Measurements from ENCODE around the gene CSNK1G2.
A peak's percentile ranks its signal among the peaks of the same experiment; 100 is the strongest.

The CSNK1G2 gene

DNA sequence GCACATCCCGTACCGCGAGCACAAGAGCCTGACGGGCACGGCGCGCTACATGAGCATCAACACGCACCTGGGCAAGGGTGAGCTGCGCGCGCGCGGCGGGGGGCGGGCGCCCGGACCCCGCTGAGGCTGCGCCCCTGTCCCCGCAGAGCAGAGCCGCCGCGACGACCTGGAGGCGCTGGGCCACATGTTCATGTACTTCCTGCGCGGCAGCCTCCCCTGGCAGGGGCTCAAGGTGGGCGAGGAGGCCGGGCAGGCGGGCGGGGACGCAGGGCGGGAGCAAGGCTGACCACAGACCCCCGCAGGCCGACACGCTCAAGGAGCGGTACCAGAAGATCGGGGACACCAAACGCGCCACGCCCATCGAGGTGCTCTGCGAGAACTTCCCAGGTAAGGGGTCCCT is 38.0 kb downstream of the CSNK1G2 start:
- TF ChIP-seq, protein P1, sequence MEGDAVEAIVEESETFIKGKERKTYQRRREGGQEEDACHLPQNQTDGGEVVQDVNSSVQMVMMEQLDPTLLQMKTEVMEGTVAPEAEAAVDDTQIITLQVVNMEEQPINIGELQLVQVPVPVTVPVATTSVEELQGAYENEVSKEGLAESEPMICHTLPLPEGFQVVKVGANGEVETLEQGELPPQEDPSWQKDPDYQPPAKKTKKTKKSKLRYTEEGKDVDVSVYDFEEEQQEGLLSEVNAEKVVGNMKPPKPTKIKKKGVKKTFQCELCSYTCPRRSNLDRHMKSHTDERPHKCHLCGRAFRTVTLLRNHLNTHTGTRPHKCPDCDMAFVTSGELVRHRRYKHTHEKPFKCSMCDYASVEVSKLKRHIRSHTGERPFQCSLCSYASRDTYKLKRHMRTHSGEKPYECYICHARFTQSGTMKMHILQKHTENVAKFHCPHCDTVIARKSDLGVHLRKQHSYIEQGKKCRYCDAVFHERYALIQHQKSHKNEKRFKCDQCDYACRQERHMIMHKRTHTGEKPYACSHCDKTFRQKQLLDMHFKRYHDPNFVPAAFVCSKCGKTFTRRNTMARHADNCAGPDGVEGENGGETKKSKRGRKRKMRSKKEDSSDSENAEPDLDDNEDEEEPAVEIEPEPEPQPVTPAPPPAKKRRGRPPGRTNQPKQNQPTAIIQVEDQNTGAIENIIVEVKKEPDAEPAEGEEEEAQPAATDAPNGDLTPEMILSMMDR (IDR thresholded peaks at IDR 0.05) = no peak
- no peak for TF ChIP-seq ZFX (IDR thresholded peaks at IDR 0.05; ENCODE audit: borderline replicate concordance)
- H3K27ac ChIP-seq = peak overlapping the region; percentile 76

DNA sequence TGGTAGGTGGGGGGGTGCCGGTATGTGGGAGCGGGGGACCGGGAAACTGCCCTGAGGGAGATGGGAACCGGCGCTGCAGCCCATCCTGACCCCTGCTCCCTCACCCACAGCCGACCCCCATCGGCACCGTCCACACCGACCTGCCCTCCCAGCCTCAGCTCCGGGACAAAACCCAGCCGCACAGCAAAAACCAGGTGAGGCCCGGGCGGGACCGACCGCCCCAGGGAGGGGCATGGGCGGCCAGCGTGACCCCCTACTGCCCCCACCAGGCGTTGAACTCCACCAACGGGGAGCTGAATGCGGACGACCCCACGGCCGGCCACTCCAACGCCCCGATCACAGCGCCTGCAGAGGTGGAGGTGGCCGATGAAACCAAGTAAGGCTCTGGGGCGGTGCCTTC is 38.7 kb downstream of the CSNK1G2 start:
- no peak overlapping the region for H3K27ac ChIP-seq
- TF ChIP-seq ZFX (IDR thresholded peaks at IDR 0.05; ENCODE audit: borderline replicate concordance) = no peak
- TF ChIP-seq, protein P1 (IDR thresholded peaks at IDR 0.05) = no peak

DNA sequence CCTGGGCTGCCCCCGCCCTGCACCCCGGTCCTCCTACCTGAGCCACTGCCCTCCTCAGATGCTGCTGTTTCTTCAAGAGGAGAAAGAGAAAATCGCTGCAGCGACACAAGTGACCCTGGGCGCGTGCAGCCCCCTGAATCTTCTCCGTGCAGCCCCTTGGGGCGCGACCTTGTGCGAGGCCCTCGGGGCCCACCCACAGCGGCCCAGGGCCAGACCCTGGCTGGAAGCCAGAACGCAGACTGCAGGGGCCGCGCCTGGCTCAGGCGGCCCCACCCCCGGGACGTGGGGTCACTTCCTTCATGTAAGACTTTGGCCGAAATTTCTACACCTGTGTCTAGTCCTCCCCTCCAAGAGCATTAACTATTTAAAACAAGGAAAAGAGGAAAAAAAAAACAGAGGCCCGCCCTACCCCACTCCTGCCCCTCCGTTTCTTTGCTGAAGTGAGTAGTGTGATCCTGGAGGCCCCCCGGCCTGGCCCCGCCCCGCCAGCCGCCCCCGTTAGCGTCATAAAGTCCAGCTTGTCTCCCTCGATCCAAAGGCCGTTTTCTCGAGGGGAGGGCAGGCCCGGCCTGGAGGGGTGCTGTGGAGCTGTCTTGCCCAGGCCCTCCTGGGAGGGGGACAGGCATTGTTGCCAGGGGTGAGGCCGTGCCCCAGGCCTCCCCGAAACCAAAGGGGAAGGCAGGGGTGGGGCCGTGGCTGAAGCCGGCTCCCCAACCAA is 39.3 kb downstream of the CSNK1G2 start:
- H3K27ac ChIP-seq = no peak overlapping the region
- no peak for TF ChIP-seq ZFX (IDR thresholded peaks at IDR 0.05; ENCODE audit: borderline replicate concordance)
- TF ChIP-seq, protein P1 (IDR thresholded peaks at IDR 0.05) = no peak

DNA sequence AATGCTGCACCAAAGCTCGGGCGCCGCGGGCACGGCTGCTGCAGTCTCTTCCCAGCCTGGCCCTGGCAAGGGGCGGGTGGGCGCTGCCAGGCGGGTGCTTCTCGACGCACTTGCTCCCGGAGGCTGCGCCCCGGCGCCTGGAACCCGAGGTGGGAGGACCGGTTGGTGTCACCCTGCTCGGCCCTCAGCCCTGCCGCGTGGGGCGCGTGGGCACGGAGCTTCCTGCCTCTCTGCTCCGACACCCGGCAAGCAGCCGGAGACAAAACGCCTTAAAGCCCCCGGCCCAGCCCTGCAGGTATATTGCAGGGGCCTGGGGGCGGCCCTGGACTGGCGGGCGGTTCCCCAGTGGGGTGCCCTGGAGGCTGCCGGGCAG is 39.8 kb downstream of the CSNK1G2 start:
- H3K27ac ChIP-seq = no peak overlapping the region
- TF ChIP-seq, protein P1 (IDR thresholded peaks at IDR 0.05) = no peak
- no peak for TF ChIP-seq ZFX (IDR thresholded peaks at IDR 0.05; ENCODE audit: borderline replicate concordance)

DNA sequence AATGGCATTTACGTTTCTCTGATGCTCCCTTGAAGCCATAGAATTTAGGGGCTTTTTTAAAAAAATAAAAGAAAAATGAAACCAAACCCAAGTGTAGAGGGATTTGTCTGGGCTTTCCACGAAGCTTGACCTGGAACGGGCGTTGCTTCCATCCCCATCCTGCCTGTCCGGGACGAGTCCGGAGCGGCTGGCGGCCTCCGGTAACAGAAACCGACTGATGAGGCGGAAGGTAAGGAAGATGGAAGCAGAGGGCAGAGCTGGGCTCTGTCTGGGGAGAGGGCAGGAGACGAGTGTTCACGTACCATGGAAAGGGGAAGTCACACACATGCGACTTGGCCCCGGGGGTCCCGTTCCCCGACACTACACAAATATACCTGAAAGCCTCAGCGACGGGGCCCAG is 40.3 kb downstream of the CSNK1G2 start:
- peak overlapping the region; percentile 23; the same call in 1 of the 2 replicates for H3K27ac ChIP-seq
- no peak for TF ChIP-seq ZFX (IDR thresholded peaks at IDR 0.05; ENCODE audit: borderline replicate concordance)
- TF ChIP-seq, protein P1 (IDR thresholded peaks at IDR 0.05) = no peak

DNA sequence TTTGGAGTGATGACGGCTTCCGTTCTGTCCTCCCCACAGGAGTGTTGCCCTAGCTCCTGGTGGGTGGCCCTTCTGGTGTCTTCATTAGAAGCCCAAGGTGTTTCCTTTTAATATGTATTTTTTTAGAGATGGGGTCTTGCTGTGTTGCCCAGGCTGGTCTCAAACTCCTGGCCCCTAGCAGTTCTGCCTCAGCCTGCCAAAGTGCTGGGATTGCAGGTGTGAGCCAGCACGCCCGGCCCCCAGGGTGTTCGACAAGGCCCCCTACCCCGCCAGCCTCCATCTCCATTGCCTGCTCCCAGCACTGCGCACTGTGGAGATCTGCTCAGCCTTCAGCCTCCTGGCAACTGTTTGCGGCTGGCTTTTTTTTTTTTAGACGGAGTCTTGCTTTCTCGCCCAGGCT is 43.4 kb downstream of the CSNK1G2 start:
- 0 out of 2 replicates have a peak overlapping the region, but pooled peaks have one; percentile 25 for H3K27ac ChIP-seq
- TF ChIP-seq, protein P1 (IDR thresholded peaks at IDR 0.05) = no peak
- no peak for TF ChIP-seq ZFX (IDR thresholded peaks at IDR 0.05; ENCODE audit: borderline replicate concordance)

DNA sequence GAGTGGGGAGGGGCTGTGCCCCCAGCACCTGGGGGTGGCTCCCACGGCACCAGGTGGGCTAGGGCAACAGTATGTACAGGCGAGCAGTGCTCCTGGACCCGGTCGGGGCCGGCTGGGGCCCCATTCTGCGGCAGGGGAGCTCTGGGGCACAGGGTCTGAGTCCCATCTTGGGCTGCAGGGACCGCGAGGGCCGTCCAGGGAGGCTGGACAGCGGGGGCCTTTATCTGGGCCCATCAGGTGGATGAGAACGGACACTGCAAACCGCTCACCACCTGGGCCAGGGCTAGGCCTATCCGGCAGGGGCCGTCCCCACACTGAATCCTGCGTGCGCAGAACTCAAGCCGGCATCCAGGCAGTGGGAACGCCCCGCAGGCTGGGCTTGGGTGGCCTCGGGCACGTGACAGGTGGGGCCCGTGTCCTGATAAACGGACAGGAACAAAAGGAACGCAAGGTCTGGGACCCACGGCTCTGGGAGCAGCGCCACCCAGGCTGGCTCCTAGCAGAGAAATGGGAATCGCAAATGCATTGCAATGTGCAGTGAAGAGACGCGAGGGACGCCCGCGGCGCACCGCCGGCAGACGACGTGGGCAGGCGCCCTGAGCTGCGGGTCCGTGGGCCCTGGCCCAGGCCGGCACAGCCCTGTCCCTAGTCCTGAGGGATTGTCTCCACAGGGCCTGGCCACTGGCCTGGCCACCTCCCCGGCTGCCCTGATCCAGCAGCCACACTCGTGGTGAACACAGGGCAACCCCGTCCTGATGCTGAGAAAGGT is 44.8 kb downstream of the CSNK1G2 start:
- TF ChIP-seq, protein P1 (IDR thresholded peaks at IDR 0.05) = no peak
- TF ChIP-seq ZFX (IDR thresholded peaks at IDR 0.05; ENCODE audit: borderline replicate concordance) = no peak

More for the DNA sequence above, 44.8 kb downstream of the CSNK1G2 start:
- 0 out of 2 replicates have a peak overlapping the region, but pooled peaks have one; percentile 7 for H3K27ac ChIP-seq
